Breast epithelium (tissue), 3 donors: ENCODE measurements around the gene BCL10.

Experiments used
- CTCF ChIP-seq, 3 donors: fragments of 450-650 bp; IDR thresholded peaks; one replicate each; pipeline ENCODE4 v1.5.1; 2016 to 2017; ENCODE audit warnings: antibody characterized with exemption in 3 of 3, mild to moderate bottlenecking in 3 of 3, moderate library complexity in 3 of 3
- POLR2A ChIP-seq: fragments of 450-650 bp; IDR thresholded peaks from one replicate; pipeline ENCODE4 v1.6.1; 2016; ENCODE audit warnings: antibody characterized with exemption, mild to moderate bottlenecking, moderate library complexity
- POLR2AphosphoS5 ChIP-seq, 3 donors: sonication (generic); formaldehyde crosslinking; IDR thresholded peaks; one replicate each; pipeline ENCODE4 v1.6.1; 2017; ENCODE audit warnings: antibody characterized with exemption in 3 of 3

DNA sequence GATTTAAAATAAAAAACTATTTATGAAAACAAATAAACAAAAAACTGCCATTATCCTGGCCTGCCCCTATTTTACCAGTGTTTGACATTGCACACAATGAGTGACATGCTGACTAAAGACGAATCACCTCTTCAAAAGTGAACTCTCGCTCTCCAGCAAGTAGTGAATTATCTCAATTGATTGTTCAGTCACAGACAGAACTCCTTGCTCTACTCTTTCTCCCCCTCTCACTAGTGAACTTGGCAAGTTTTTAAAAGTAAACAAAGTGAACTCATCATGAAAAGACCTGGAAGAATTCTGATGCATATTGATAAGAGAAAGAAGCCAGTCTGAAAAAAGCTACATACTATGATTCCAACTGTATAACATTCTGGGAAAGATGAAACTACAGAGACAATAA, 12.3 kb downstream of the BCL10 start:
- TF ChIP-seq CTCF (IDR thresholded peaks at IDR 0.05): no peak
- no peak for TF ChIP-seq POLR2A
- TF ChIP-seq POLR2AphosphoS5 (IDR thresholded peaks at IDR 0.05): no peak
